ENCODE data around the gene CCNI2.

DNA sequence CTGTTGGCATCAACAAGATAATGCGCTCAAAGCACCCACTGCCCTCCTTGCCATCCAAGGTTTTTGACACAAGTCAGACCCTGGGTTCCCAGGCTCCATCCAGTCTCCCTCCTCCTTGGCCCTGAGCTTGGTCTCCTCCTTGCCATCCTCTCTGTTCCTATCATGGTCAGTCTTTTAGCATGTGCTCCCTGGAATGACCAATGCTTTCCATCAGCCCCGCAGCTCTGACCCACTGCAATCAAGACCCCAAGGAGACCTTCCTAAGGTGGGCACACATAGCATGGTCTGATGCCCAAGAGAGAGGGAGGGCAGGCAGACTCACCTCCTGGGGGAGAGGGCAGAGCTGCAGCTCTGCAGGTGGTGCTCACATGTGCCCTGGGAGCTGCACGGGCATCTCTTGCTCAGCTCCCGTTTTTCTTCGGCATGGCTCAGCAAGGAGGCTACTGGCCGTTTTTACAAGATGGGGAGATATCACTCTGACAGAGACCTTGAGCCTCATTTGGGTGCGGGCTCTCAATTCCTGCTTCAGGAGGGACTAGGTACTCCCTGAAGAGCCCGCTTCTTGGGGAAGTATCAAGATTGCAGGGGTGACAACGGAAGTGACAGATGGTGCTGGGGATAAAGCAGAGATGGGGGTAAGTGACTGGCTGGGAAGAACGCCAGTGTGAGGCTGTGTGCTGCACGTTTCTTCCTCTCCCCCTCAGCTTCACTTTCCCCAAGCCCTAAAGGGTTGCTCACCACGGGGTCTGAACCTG, 26.6 kb downstream of the CCNI2 start:
- TF ChIP-seq EZH2 (IDR thresholded peaks at IDR 0.05; ENCODE audit: borderline replicate concordance, low read depth, low read length, severe bottlenecking) (no peak), POLR2A (IDR thresholded peaks at IDR 0.05; ENCODE audit: low read depth, low read length) (no peak), GATA2 (IDR thresholded peaks at IDR 0.05; ENCODE audit: insufficient read depth, insufficient read length, low read depth, low read length) (no peak), JUN (IDR thresholded peaks at IDR 0.05; ENCODE audit: borderline replicate concordance, insufficient read depth, insufficient read length, low read depth) (no peak)
- TF ChIP-seq, protein P1, sequence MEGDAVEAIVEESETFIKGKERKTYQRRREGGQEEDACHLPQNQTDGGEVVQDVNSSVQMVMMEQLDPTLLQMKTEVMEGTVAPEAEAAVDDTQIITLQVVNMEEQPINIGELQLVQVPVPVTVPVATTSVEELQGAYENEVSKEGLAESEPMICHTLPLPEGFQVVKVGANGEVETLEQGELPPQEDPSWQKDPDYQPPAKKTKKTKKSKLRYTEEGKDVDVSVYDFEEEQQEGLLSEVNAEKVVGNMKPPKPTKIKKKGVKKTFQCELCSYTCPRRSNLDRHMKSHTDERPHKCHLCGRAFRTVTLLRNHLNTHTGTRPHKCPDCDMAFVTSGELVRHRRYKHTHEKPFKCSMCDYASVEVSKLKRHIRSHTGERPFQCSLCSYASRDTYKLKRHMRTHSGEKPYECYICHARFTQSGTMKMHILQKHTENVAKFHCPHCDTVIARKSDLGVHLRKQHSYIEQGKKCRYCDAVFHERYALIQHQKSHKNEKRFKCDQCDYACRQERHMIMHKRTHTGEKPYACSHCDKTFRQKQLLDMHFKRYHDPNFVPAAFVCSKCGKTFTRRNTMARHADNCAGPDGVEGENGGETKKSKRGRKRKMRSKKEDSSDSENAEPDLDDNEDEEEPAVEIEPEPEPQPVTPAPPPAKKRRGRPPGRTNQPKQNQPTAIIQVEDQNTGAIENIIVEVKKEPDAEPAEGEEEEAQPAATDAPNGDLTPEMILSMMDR (IDR thresholded peaks at IDR 0.05; ENCODE audit: extremely low read depth in 1 of 2, insufficient read depth in 1 of 2, low read depth in 1 of 2, low read length in 2 of 2) = no peak
- TF ChIP-seq, protein P2, sequence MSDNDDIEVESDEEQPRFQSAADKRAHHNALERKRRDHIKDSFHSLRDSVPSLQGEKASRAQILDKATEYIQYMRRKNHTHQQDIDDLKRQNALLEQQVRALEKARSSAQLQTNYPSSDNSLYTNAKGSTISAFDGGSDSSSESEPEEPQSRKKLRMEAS (IDR thresholded peaks at IDR 0.05; ENCODE audit: insufficient read depth, insufficient read length) = no peak
